Gastrocnemius medialis (tissue), 4 donors: Measurements from ENCODE around the gene BCKDK. TPM values are rescaled to one million over a fixed set of nuclear protein-coding genes. Genes with fewer than 3 reads are reported as not detected.

Experiments
- ATAC-seq, 2 donors: fragments of 150-250 bp; one replicate each; pipeline ENCODE4 v1.9.1; 2016
- DNase-seq, 2 donors: peaks; one replicate each; pipeline ENCODE4 v3.0.0-alpha.2; 2019
- H3K27ac ChIP-seq, 4 donors: fragments of 200-600 bp; sonication (generic); 1 replicate in 1 of 4; 2 replicates in 3 of 4; pipeline ENCODE4 v1.5.1; 2016 to 2018; ENCODE audit warnings: mild to moderate bottlenecking in 2 of 4, moderate library complexity in 1 of 4
- H3K27me3 ChIP-seq, 3 donors: fragments of 200-600 bp; sonication (generic) in 2 of 3; 1 replicate in 1 of 3; 2 replicates in 2 of 3; pipeline versions ENCODE4 v1.5.1 to v1.6.0; 2016 to 2019; ENCODE audit warnings: mild to moderate bottlenecking in 1 of 3, moderate library complexity in 1 of 3
- H3K36me3 ChIP-seq, 2 donors: fragments of 200-600 bp; sonication (generic) in 1 of 2; one replicate each; pipeline ENCODE4 v1.5.1; 2017 to 2018
- H3K4me1 ChIP-seq, 2 donors: fragments of 200-600 bp; sonication (generic) in 1 of 2; one replicate each; pipeline ENCODE4 v1.5.1; 2016 to 2017; ENCODE audit warnings: mild to moderate bottlenecking in 2 of 2
- H3K4me3 ChIP-seq, 4 donors: fragments of 200-600 bp; sonication (generic) in 3 of 4; 1 replicate in 1 of 4; 2 replicates in 3 of 4; pipeline ENCODE4 v1.5.1; 2016 to 2019; ENCODE audit warnings: mild to moderate bottlenecking in 2 of 4
- H3K9me3 ChIP-seq, 3 donors: fragments of 200-600 bp; sonication (generic) in 2 of 3; 1 replicate in 1 of 3; 2 replicates in 2 of 3; pipeline ENCODE4 v1.5.1; 2016 to 2019
- POLR2A ChIP-seq, 2 donors: fragments of 450-650 bp; IDR thresholded peaks; one replicate each; pipeline ENCODE4 v1.6.1; 2017; ENCODE audit warnings: antibody characterized with exemption in 2 of 2, mild to moderate bottlenecking in 2 of 2, moderate library complexity in 2 of 2
- in situ Hi-C, 4 donors: fragments of 200-750 bp; cut with MboI; loops; one replicate each; pipeline versions ENCODE4 v1.15.0 to v1.8.0; 2017; ENCODE audit warnings: low sequenced_read_pairs in 4 of 4
- intact Hi-C: fragments of 100-400 bp; cut with DNase I; formaldehyde crosslinking; loops from one replicate; pipeline ENCODE4 v1.15.1; 2023; ENCODE audit warnings: low total_unique reads
- total RNA-seq, 4 donors: library from RNA; depleted of rRNA; stranded (reverse); fragments of >200 nt; gene quantifications; one replicate each; pipeline versions ENCODE4 v1.1.0 to v1.2.3, GENCODE V29; 2016
- TF ChIP-seq, protein P1 (sequence below), 5 experiments: fragments of 450-650 bp in 3 of 5; fragments of 200-600 bp in 2 of 5; sonication (generic) in 2 of 5; IDR thresholded peaks in 4 of 5; conservative IDR thresholded peaks in 1 of 5; 1 replicate in 4 of 5; 2 replicates in 1 of 5; pipeline ENCODE4 v1.5.1; 2016 to 2019; ENCODE audit warnings: antibody characterized with exemption in 5 of 5, mild to moderate bottlenecking in 3 of 5, moderate library complexity in 3 of 5

BCKDK gene
- total RNA-seq, 4 donors from 2014 or later, result 24.7 to 68.9 (median 50.9) TPM

GRCh38 chr16:31063843-31064611 is 44.2 kb upstream of the BCKDK start:
- in situ Hi-C loops, result no loop called here
- no peak overlapping the region for H3K4me3 ChIP-seq

GRCh38 chr16:31064882-31065461 is 43.2 kb upstream of the BCKDK start:
- TF ChIP-seq, protein P1, sequence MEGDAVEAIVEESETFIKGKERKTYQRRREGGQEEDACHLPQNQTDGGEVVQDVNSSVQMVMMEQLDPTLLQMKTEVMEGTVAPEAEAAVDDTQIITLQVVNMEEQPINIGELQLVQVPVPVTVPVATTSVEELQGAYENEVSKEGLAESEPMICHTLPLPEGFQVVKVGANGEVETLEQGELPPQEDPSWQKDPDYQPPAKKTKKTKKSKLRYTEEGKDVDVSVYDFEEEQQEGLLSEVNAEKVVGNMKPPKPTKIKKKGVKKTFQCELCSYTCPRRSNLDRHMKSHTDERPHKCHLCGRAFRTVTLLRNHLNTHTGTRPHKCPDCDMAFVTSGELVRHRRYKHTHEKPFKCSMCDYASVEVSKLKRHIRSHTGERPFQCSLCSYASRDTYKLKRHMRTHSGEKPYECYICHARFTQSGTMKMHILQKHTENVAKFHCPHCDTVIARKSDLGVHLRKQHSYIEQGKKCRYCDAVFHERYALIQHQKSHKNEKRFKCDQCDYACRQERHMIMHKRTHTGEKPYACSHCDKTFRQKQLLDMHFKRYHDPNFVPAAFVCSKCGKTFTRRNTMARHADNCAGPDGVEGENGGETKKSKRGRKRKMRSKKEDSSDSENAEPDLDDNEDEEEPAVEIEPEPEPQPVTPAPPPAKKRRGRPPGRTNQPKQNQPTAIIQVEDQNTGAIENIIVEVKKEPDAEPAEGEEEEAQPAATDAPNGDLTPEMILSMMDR (IDR thresholded peaks at IDR 0.05 in 4 of 5, conservative IDR thresholded peaks at IDR 0.05 in 1 of 5), result no peak
- TF ChIP-seq POLR2A (IDR thresholded peaks at IDR 0.05), result no peak
- in situ Hi-C loops (no loop called here), intact Hi-C loops (no loop called here)
- H3K27me3 ChIP-seq, result no peaks in the 10 kb centered on the region
- H3K9me3 ChIP-seq, result no peaks in the 10 kb centered on the region
- H3K4me3 ChIP-seq, result no peak overlapping the region
- peak overlapping the region; percentile 51 to 78 (median 57) for H3K27ac ChIP-seq
- peaks cover 3 to 11% of the 10 kb centered on the region in 2 donors for H3K4me1 ChIP-seq
- ATAC-seq (peak; percentile 90 to 98), DNase-seq (peak; percentile 38 to 83)
- H3K36me3 ChIP-seq, result peaks cover 0 to 30% of the 10 kb centered on the region in 2 donors

More at GRCh38 chr16:31063843-31064611, 44.2 kb upstream of the BCKDK start:
- intact Hi-C loops, result no loop called here
- ATAC-seq (no peak), DNase-seq (no peak)
- Histone ChIP-seq H3K27ac (peak overlapping the region; percentile 51 to 78 (median 57)), H3K9me3 (no peaks in the 10 kb centered on the region), H3K4me1 (peaks cover 3 to 11% of the 10 kb centered on the region in 2 donors), H3K27me3 (no peaks in the 10 kb centered on the region), H3K36me3 (peaks cover 0 to 34% of the 10 kb centered on the region in 2 donors)
- TF ChIP-seq, protein P1 (IDR thresholded peaks at IDR 0.05 in 4 of 5, conservative IDR thresholded peaks at IDR 0.05 in 1 of 5), result no peak
- TF ChIP-seq POLR2A (IDR thresholded peaks at IDR 0.05), result no peak

DNA sequence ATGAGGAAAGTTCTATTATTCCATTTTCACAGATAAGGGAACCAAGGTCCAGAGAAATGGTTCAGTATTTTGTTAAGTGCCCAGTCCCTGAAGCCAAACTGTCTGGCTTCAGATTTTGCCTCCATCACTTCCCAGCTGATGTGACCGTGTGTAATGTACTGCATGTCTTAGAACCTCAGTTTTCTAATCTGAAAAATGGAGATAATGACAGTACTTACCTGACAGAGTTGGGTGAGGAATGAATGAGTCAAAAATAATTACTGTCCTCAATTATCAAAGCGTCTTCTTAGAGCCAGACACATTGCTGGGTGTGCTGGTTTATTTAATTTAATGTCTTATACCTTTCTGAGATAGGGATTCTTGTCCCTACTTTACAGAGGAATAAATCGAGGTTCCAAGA is 40.8 kb upstream of the BCKDK start:
- no peak for TF ChIP-seq POLR2A (IDR thresholded peaks at IDR 0.05)
- TF ChIP-seq, protein P1 (IDR thresholded peaks at IDR 0.05 in 4 of 5, conservative IDR thresholded peaks at IDR 0.05 in 1 of 5), result no peak
- Histone ChIP-seq H3K27ac (no peak overlapping the region), H3K4me1 (peaks cover 10 to 24% of the 10 kb centered on the region in 2 donors), H3K27me3 (no peaks in the 10 kb centered on the region), H3K36me3 (peaks cover 0 to 9% of the 10 kb centered on the region in 2 donors), H3K9me3 (no peaks in the 10 kb centered on the region), H3K4me3 (no peak overlapping the region)
- ATAC-seq (no peak), DNase-seq (no peak)
- in situ Hi-C loops (no loop called here), intact Hi-C loops (no loop called here)

DNA sequence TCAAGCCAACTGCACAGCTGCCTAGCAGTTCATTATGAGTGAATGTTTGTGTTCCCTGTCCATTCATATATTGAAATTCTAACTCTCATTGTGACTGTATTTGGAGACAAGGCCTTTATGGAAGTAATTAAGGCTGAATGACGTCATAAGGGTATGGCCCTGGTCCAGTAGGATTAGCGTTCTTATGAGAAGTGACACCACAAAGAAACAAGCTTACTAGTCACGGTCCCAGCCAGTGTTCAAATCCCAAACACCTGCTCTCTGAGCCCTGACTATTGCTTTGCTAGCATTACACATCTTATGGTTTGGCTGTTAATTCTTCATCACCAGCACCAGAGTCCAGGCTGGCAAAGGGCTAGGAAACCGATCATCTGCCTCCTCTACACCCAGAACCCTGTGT is 36.3 kb upstream of the BCKDK start:
- TF ChIP-seq, protein P1 (IDR thresholded peaks at IDR 0.05 in 4 of 5, conservative IDR thresholded peaks at IDR 0.05 in 1 of 5), result no peak
- TF ChIP-seq POLR2A (IDR thresholded peaks at IDR 0.05), result no peak
- Histone ChIP-seq H3K4me1 (peaks cover 24 to 30% of the 10 kb centered on the region in 2 donors), H3K4me3 (peak overlapping the region in 1 of 4 donors; percentile 96), H3K27me3 (no peaks in the 10 kb centered on the region), H3K36me3 (peaks cover 0 to 8% of the 10 kb centered on the region in 2 donors), H3K27ac (peak overlapping the region in 3 of 4 donors; percentile 97 to 99 (median 99)), H3K9me3 (no peaks in the 10 kb centered on the region)
- in situ Hi-C loops, result no loop called here
- DNase-seq (no peak), ATAC-seq (no peak)
- intact Hi-C loops, result loop anchor here (2.0 to 5.0 kb wide), 4 partner anchors 85 to 1075 kb away; partner anchors contain the start of genes FBRS, HIRIP3, HSD3B7 and INO80E
